GM19025 (cell line): ENCODE measurements around the gene PDE9A.
"Not testable (repeated sequence)": the region's sequence is repeated elsewhere in the genome, so short reads cannot be mapped to it uniquely, and the experiment has no call there.

Source experiments
- ATAC-seq: cut with Tn5 transposase; IDR thresholded peaks from one replicate; pipeline ENCODE4 v1.9.1; 2021; ENCODE audit warnings: mild to moderate bottlenecking, low read depth, moderate library complexity; ENCODE audit not compliant: unreplicated experiment

PDE9A gene

GRCh38 chr21:42624095-42624790 lies 29.2 kb upstream of the PDE9A start:
- no peak for ATAC-seq

DNA sequence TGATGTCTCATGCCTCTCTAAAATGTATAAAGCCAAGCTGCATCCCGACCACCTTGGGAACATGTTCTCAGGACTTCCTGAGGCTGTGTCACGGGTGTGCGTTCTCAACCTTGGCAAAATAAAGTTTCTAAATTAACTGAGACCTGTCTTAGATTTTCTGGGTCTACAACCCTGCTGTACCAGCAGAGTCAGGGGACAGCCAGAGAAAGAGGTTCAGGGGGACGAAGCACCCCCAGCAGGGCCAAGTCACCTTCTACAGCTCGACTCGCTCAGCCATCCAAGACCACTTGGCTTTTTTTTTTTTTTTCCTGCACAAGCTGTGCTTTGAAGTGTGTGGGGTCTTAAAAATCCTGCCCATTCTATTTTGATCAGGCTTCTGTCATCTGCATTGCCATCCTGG lies 28.5 kb upstream of the PDE9A start:
- no peak for ATAC-seq

- no peak for ATAC-seq
Measured at GRCh38 chr21:42626171-42626570, 27.2 kb upstream of the PDE9A start.

- ATAC-seq = no peak
Measured at GRCh38 chr21:42627527-42628289, 25.7 kb upstream of the PDE9A start.

GRCh38 chr21:42628466-42629061 lies 24.9 kb upstream of the PDE9A start:
- not testable (repeated sequence) for ATAC-seq

GRCh38 chr21:42629933-42630589 lies 23.4 kb upstream of the PDE9A start:
- no peak for ATAC-seq

DNA sequence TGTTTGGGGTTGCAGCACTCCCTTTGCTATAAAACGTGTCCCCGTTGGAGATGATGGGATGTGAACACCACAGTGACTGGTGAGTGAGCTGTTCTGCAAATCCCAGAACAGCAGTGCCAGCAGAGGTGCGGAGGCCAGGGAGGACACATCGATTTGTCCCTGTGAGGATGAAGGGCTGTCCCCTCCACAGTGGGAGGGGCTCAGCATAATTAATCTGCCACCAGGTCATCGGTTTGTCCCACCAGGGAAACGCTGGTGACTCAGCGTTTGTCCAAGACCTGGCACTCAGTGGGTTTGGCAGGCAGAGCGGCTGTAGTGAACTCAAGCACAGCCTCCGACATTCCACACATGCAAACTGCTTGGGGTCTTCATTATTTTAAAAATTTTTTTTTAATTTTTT lies 22.8 kb upstream of the PDE9A start:
- ATAC-seq = no peak

DNA sequence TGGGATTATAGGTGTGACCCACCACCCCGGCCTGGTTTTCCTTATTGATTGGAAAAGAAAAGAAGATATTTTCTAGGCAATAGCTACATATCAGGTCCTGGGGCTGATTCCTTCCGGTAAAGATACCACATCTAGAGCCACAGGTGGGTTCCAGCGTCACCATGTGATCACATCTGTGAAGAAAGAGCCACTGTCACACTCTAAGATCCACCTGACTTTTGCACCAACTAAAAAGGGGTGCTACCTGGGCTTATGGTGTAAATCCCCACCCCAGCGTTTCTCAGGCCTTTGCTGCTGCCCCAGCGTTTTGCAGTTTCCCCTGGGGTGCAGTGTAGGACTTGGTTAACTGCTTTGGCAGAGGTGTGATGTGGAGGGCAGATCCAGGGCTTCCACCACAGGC lies 22.3 kb upstream of the PDE9A start:
- no peak for ATAC-seq

- ATAC-seq = no peak
Measured at GRCh38 chr21:42632336-42632751, 21.1 kb upstream of the PDE9A start.

GRCh38 chr21:42632771-42633690 lies 20.4 kb upstream of the PDE9A start:
- no peak for ATAC-seq

GRCh38 chr21:42633858-42634257 lies 19.6 kb upstream of the PDE9A start:
- no peak for ATAC-seq

GRCh38 chr21:42635848-42636519 lies 17.4 kb upstream of the PDE9A start:
- no peak for ATAC-seq

DNA sequence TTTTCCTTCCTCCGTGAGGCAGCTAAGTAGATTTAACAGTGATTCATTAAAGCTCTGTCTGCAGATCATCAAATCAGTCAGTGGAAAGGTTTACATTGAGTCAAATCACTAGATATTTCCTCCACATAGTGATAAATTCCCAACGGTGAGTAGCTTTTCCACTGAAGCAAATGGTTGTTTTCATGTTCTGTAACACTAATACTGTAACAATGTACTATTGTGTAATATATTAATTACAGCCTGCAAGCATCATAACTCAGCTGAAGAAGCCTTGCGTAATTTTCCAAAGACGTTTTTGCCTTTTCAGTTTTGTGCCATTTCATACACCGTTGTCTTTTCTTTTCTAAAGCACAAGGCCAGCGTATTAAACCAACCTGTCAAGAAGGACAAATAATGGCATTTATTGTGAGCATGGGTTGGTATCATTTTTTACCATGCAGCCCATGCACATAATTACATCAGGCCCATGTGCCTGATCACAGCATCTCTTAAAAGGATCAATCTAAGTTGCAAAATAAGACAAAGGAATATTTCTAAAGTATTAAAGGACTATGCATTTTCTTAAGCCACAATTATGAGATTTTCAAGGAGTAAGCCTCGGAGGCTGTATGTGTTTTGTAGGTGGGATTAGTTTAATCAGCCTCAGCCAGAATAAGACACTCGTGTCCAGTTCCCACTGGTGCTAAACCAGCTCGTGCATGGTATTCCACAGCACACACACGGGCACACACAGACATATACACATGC lies 16.7 kb upstream of the PDE9A start:
- ATAC-seq = no peak

DNA sequence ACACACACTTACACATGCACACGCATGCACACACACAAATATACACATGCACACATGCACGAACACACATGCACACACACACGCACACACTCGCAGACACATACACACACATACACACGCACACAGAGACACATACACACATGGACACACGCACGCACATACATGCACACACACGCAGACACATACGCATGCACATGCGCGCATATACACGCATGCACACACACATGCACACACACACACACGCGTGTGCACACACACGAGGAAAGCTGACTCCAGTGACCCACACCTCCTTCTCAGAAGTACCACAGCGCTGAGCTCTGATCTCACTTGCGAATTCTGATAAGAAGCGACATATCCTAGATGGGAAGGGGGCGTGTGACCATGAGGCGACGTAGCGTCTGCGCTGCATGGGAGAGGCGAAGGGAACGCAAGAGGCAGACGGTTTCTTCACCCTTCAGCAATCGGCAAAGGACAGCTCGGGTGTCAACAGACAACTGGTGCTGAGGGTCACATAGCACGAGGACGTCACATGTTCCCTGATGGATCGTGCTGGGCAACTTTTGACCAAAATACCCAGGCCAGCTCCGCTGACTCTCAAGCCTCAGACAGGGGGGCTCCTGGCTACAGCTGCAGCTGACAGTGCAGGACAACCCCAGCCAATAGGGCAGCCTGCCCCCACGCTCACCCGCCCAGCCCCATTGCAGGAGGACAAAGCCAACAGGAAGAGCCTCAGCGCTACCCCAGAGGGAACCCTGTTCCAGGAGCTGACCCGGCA lies 16.0 kb upstream of the PDE9A start:
- ATAC-seq = no peak

GRCh38 chr21:42638266-42638863 lies 15.1 kb upstream of the PDE9A start:
- ATAC-seq = no peak

DNA sequence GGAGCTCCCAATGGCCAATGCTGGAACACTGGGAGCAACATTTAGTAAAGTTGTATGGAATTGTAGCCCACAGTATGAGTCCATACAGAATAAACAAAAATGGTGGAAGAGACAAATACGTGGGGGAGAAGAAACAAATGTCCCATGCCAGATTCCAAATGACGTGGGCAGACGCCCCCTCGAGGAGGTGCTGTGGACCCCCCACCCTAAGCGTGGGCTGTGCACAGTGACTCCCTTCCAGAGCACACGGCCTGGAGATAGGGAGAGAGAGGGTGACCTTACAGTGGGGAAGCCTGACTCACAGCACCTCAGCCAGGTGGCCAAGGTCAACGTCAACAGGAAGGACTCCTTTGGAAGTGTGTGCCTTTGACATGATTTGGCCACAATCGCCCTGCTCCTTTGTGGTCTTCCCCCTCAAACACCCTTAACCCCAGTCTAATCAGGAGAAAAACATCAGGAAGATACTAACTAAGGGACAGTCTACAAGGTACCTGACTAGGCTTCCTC lies 13.7 kb upstream of the PDE9A start:
- ATAC-seq = no peak

- ATAC-seq = no peak
Measured at GRCh38 chr21:42640486-42640885, 12.9 kb upstream of the PDE9A start.
